Endothelial cell (in vitro differentiated cells): ENCODE data around the gene AP3S1. TPM values are rescaled to one million over a fixed set of nuclear protein-coding genes. Genes with fewer than 3 reads are reported as not detected.
"Not testable (repeated sequence)": the region's sequence is repeated elsewhere in the genome, so short reads cannot be mapped to it uniquely, and the experiment has no call there.

Source experiments
- DNase-seq: peaks from one replicate; pipeline ENCODE4 v3.0.0; 2021; ENCODE audit warnings: low spot score
- H3K27ac Mint-ChIP-seq: one replicate; pipeline ENCODE4 v1.8.0; 2021; ENCODE audit warnings: mixed read lengths, inconsistent platforms; ENCODE audit not compliant: unreplicated experiment
- H3K27me3 Mint-ChIP-seq: one replicate; pipeline ENCODE4 v1.8.0; 2021; ENCODE audit warnings: mild to moderate bottlenecking, moderate library complexity, mixed read lengths, inconsistent platforms; ENCODE audit not compliant: unreplicated experiment
- H3K36me3 Mint-ChIP-seq: one replicate; pipeline ENCODE4 v1.8.0; 2021; ENCODE audit warnings: mild to moderate bottlenecking, low read depth, mixed read lengths, inconsistent platforms; ENCODE audit not compliant: unreplicated experiment
- H3K4me1 Mint-ChIP-seq: one replicate; pipeline ENCODE4 v1.8.0; 2021; ENCODE audit warnings: mild to moderate bottlenecking, mixed read lengths, inconsistent platforms; ENCODE audit not compliant: unreplicated experiment
- H3K4me3 Mint-ChIP-seq: one replicate; pipeline ENCODE4 v1.8.0; 2021; ENCODE audit warnings: mild to moderate bottlenecking, mixed read lengths, inconsistent platforms; ENCODE audit not compliant: unreplicated experiment
- H3K9me3 Mint-ChIP-seq: one replicate; pipeline ENCODE4 v1.8.0; 2021; ENCODE audit warnings: mixed read lengths, inconsistent platforms; ENCODE audit not compliant: unreplicated experiment
- total RNA-seq: library from RNA; stranded (reverse); fragmentation: NEBNext Ultra II Directional; extraction: Animal tissue kit (Norgen Biotek cat#: 25700); gene quantifications from one replicate; pipeline ENCODE4 v1.2.1, GENCODE V29; 2021; ENCODE audit not compliant: unreplicated experiment
- TF ChIP-seq, protein P1 (sequence below): fragments of 200-600 bp; sonication (generic); IDR thresholded peaks from one replicate; pipeline ENCODE4 v1.5.0; 2021; ENCODE audit warnings: antibody characterized with exemption; ENCODE audit not compliant: unreplicated experiment

Gene AP3S1
- total RNA-seq, 1 donor from 2014 or later: 118 TPM

DNA sequence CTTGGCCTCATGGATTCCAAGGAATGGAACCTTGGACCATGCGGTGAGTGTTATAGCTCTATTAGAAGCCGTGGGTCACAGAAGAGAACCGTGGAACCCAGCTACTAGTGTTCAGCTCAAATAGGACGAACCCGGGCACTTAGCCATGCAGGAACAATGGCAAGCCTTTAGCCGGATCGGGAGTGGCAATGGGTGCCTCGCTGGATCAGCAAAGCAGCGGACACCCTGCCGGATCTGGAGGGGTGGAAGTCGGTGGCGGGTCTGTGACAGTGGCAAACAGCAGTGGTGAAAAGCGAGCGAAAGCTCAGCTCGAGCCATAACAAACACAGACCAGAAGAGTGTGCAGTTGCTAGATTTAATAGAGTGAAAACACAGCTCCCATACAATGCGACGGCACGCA is 22.9 kb upstream of the AP3S1 start:
- TF ChIP-seq, protein P1, sequence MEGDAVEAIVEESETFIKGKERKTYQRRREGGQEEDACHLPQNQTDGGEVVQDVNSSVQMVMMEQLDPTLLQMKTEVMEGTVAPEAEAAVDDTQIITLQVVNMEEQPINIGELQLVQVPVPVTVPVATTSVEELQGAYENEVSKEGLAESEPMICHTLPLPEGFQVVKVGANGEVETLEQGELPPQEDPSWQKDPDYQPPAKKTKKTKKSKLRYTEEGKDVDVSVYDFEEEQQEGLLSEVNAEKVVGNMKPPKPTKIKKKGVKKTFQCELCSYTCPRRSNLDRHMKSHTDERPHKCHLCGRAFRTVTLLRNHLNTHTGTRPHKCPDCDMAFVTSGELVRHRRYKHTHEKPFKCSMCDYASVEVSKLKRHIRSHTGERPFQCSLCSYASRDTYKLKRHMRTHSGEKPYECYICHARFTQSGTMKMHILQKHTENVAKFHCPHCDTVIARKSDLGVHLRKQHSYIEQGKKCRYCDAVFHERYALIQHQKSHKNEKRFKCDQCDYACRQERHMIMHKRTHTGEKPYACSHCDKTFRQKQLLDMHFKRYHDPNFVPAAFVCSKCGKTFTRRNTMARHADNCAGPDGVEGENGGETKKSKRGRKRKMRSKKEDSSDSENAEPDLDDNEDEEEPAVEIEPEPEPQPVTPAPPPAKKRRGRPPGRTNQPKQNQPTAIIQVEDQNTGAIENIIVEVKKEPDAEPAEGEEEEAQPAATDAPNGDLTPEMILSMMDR: no peak
- Mint-ChIP-seq H3K4me3 (no peak overlapping the region), H3K4me1 (peaks cover 9% of the 10 kb centered on the region), H3K9me3 (no peaks in the 10 kb centered on the region), H3K27ac (no peak overlapping the region), H3K36me3 (peaks cover 4% of the 10 kb centered on the region), H3K27me3 (peaks cover 12% of the 10 kb centered on the region)
- no peak for DNase-seq

- Mint-ChIP-seq H3K4me1 (peaks cover 3% of the 10 kb centered on the region), H3K27me3 (peaks cover 2% of the 10 kb centered on the region), H3K36me3 (no peaks in the 10 kb centered on the region), H3K27ac (no peak overlapping the region), H3K4me3 (no peak overlapping the region), H3K9me3 (no peaks in the 10 kb centered on the region)
- TF ChIP-seq, protein P1: no peak
- no peak for DNase-seq
Measured at GRCh38 chr5:115820846-115821245, 20.9 kb upstream of the AP3S1 start.

- peaks cover 12% of the 10 kb centered on the region for H3K36me3 Mint-ChIP-seq
- H3K4me3 Mint-ChIP-seq, DNase-seq, H3K4me1 Mint-ChIP-seq, H3K27me3 Mint-ChIP-seq, H3K9me3 Mint-ChIP-seq, H3K27ac Mint-ChIP-seq: not testable (repeated sequence)
Measured at GRCh38 chr5:115824983-115825382, 16.8 kb upstream of the AP3S1 start.

DNA sequence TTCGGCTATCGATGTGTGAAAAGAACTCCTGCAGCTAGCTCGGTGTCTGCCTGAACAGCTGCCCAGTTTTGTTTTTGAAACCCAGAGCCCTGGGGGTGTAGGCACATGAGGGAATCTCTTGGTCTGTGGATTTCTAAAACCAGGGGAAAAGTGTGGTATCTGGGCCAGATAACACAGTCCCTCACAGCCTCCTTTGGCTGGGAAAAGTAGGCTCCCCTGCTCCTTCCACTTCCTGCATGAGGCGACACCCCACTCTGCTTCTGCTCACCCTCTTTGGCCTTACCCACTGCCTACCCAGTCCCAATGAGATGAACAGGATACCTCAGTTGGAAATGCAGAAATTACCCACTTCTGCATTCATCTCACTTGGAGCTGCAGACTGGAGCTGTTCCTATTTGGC is 15.8 kb upstream of the AP3S1 start:
- Mint-ChIP-seq H3K9me3 (no peaks in the 10 kb centered on the region), H3K4me1 (no peaks in the 10 kb centered on the region), H3K36me3 (peaks cover 12% of the 10 kb centered on the region), H3K27me3 (no peaks in the 10 kb centered on the region), H3K27ac (no peak overlapping the region), H3K4me3 (no peak overlapping the region)
- DNase-seq: no peak
- TF ChIP-seq, protein P1: no peak

DNA sequence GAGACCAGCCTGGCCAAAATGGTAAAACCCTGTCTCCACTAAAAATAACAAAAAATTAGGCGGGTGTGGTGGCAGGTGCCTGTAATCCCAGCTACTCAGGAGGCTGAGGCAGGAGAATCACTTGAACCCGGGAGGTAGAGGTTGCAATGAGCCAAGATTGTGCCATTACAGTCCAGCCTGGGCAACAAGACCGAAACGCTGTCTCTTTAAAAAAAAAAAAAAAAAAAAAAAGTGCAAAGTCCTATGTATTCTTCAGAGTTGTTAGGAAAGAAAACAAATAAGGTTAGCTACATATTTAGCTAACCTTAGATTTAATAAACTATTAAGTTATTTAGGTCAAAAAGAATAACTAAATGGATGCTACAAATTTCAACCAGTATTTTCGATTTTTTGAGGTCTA is 11.8 kb upstream of the AP3S1 start:
- TF ChIP-seq, protein P1: no peak
- Mint-ChIP-seq H3K27ac (no peak overlapping the region), H3K4me3 (no peak overlapping the region), H3K36me3 (peaks cover 12% of the 10 kb centered on the region), H3K4me1 (no peaks in the 10 kb centered on the region), H3K9me3 (no peaks in the 10 kb centered on the region), H3K27me3 (no peaks in the 10 kb centered on the region)
- DNase-seq: no peak
